Left hindlimb (tissue), 1 donor: ENCODE measurements around the gene GLT8D2.
A peak's percentile ranks its signal among the peaks of the same experiment; 100 is the strongest.
"Not testable (repeated sequence)": the region's sequence is repeated elsewhere in the genome, so short reads cannot be mapped to it uniquely, and the experiment has no call there.

Source experiments
- DNase-seq: peaks from one replicate; pipeline ENCODE4 v3.0.0-alpha.2; 2018

The GLT8D2 gene

GRCh38 chr12:104049278-104049902 lies 597 bp downstream of the GLT8D2 start:
- no peak for DNase-seq

- no peak for DNase-seq
Measured at GRCh38 chr12:104048811-104049210, 1.2 kb downstream of the GLT8D2 start.

GRCh38 chr12:104048162-104048561 lies 1.8 kb downstream of the GLT8D2 start:
- no peak for DNase-seq

- no peak for DNase-seq
Measured at GRCh38 chr12:104046306-104046705, 3.7 kb downstream of the GLT8D2 start.

GRCh38 chr12:104044158-104044557 lies 5.8 kb downstream of the GLT8D2 start:
- DNase-seq: no peak

GRCh38 chr12:104042580-104042979 lies 7.4 kb downstream of the GLT8D2 start:
- DNase-seq: no peak

GRCh38 chr12:104039769-104040168 lies 10.2 kb downstream of the GLT8D2 start:
- DNase-seq: not testable (repeated sequence)

GRCh38 chr12:104036143-104036542 lies 13.8 kb downstream of the GLT8D2 start:
- DNase-seq: not testable (repeated sequence)

GRCh38 chr12:104030596-104030995 lies 19.4 kb downstream of the GLT8D2 start:
- not testable (repeated sequence) for DNase-seq

- DNase-seq: no peak
Measured at GRCh38 chr12:104026841-104027599, 23.0 kb downstream of the GLT8D2 start.

- no peak for DNase-seq
Measured at GRCh38 chr12:104025771-104026170, 24.2 kb downstream of the GLT8D2 start.

- no peak for DNase-seq
Measured at GRCh38 chr12:104024348-104024747, 25.6 kb downstream of the GLT8D2 start.

GRCh38 chr12:104023710-104024109 lies 26.3 kb downstream of the GLT8D2 start:
- no peak for DNase-seq

- no peak for DNase-seq
Measured at GRCh38 chr12:104022786-104023185, 27.2 kb downstream of the GLT8D2 start.

GRCh38 chr12:104021862-104022261 lies 28.1 kb downstream of the GLT8D2 start:
- DNase-seq: not testable (repeated sequence)

- no peak for DNase-seq
Measured at GRCh38 chr12:104012331-104012730, 37.7 kb downstream of the GLT8D2 start.

- no peak for DNase-seq
Measured at GRCh38 chr12:104011253-104011652, 38.7 kb downstream of the GLT8D2 start.

GRCh38 chr12:104010606-104011169 lies 39.3 kb downstream of the GLT8D2 start:
- DNase-seq: no peak

- no peak for DNase-seq
Measured at GRCh38 chr12:104010121-104010520, 39.9 kb downstream of the GLT8D2 start.

GRCh38 chr12:104006929-104007328 lies 43.1 kb downstream of the GLT8D2 start:
- no peak for DNase-seq

- no peak for DNase-seq
Measured at GRCh38 chr12:104003596-104003995, 46.4 kb downstream of the GLT8D2 start.

GRCh38 chr12:104002686-104003085 lies 47.3 kb downstream of the GLT8D2 start:
- no peak for DNase-seq

- DNase-seq: no peak
Measured at GRCh38 chr12:104000807-104001434, 49.1 kb downstream of the GLT8D2 start.

- DNase-seq: peak; percentile 59
Measured at GRCh38 chr12:103998976-103999375, 51.0 kb downstream of the GLT8D2 start.
